Stimulated activated CD4-positive, alpha-beta T cell treated with anti-CD3 and anti-CD28 coated beads, Interleukin-2, amount 100 ng/mL, for 48 hours (primary cell): Measurements from ENCODE around the gene ZNF224.

ENCODE experiments used
- DNase-seq, 2 donors: peaks; one replicate each; pipeline ENCODE4 v3.0.0-alpha.2; 2020

The ZNF224 gene

GRCh38 chr19:44141191-44142058 lies 47.3 kb downstream of the ZNF224 start, which contains the start of gene ZNF234:
ZNF234 (plus strand) TSS chr19:44141554; CDS start chr19:44144633, 3,079 bp downstream.
- DNase-seq, result peak; percentile 59 to 61

- DNase-seq, result no peak
These were observed 47.9 kb downstream of the ZNF224 start for GRCh38 chr19:44142059-44142433.

GRCh38 chr19:44149776-44150175 lies 55.6 kb downstream of the ZNF224 start:
- no peak for DNase-seq

- no peak for DNase-seq
These were observed 57.3 kb downstream of the ZNF224 start for GRCh38 chr19:44151491-44151890.

GRCh38 chr19:44156475-44156874 lies 62.3 kb downstream of the ZNF224 start:
- DNase-seq, result no peak
